H1 (cell line): ENCODE results near the gene METTL21A. TPM values are rescaled to one million over a fixed set of nuclear protein-coding genes. Genes with fewer than 3 reads are reported as not detected.

Experiments
- EP300 ChIP-seq, 2 experiments: IDR thresholded peaks; 1 replicate in 1 of 2; 2 replicates in 1 of 2; pipeline ENCODE4 v1.6.1; 2011 to 2012; ENCODE audit warnings: low read depth in 2 of 2, low read length in 2 of 2, mild to moderate bottlenecking in 2 of 2, borderline replicate concordance in 1 of 2, inconsistent platforms in 1 of 2, moderate library complexity in 1 of 2
- GABPA ChIP-seq: IDR thresholded peaks from 2 replicates; pipeline ENCODE4 v1.6.1; 2011; ENCODE audit warnings: mild to moderate bottlenecking, low read length, moderate library complexity, borderline replicate concordance; ENCODE audit not compliant: insufficient read depth
- KDM5A ChIP-seq: fragments of 200-600 bp; IDR thresholded peaks from 2 replicates; pipeline ENCODE4 v1.7.1; 2012; ENCODE audit warnings: mild to moderate bottlenecking, low read length, inconsistent platforms, mixed read lengths
- RNF2 ChIP-seq: fragments of 200-900, 300-1000 bp; sonication (generic); IDR thresholded peaks from 2 replicates; pipeline ENCODE4 v1.7.1; 2016; ENCODE audit warnings: borderline replicate concordance, low read depth, mild to moderate bottlenecking, antibody characterized with exemption, low read length; ENCODE audit not compliant: poor library complexity, severe bottlenecking; ENCODE audit errors: missing control alignments
- SIRT6 ChIP-seq: IDR thresholded peaks from one replicate; pipeline ENCODE4 v1.7.1; 2012; ENCODE audit warnings: low read length, inconsistent platforms
- SIX5 ChIP-seq: IDR thresholded peaks from 2 replicates; pipeline ENCODE4 v1.6.1; 2011; ENCODE audit warnings: mild to moderate bottlenecking, low read depth, low read length
- SP4 ChIP-seq: IDR thresholded peaks from 2 replicates; pipeline ENCODE4 v1.6.1; 2012; ENCODE audit warnings: low read length, inconsistent platforms
- polyA plus RNA-seq, 7 experiments: library from polyadenylated mRNA; depleted of rRNA in 3 of 7; stranded (reverse) in 5 of 7; unstranded in 2 of 7; fragments of >200 nt in 5 of 7; fragments of 200-250 nt in 2 of 7; gene quantifications; 1 replicate in 5 of 7; 2 replicates in 1 of 7; 4 replicates in 1 of 7; pipeline versions ENCODE4 v1.2.1 to v1.2.3, GENCODE V29; 2011 to 2013; ENCODE audit warnings: missing spikeins in 2 of 7, mixed read lengths in 2 of 7
- total RNA-seq: library from RNA; stranded (reverse); fragmentation: NEBNext Ultra II Directional; extraction: Animal tissue kit (Norgen Biotek cat#: 25700); gene quantifications from 2 replicates; pipeline ENCODE4 v1.2.1, GENCODE V29; 2021
- TF ChIP-seq, protein P1 (sequence below): fragments of 300-600 bp; sonication (generic); IDR thresholded peaks from 2 replicates; pipeline ENCODE4 v1.7.1; 2012; ENCODE audit warnings: low read length, moderate library complexity, mild to moderate bottlenecking, inconsistent platforms; ENCODE audit not compliant: insufficient replicate concordance

The METTL21A gene
- total and polyA plus RNA-seq, 2 of the 8 experiments (the other 6 are each of a cell fraction or from before 2014, with no cell fraction given): 36.2 to 55.0 TPM

DNA sequence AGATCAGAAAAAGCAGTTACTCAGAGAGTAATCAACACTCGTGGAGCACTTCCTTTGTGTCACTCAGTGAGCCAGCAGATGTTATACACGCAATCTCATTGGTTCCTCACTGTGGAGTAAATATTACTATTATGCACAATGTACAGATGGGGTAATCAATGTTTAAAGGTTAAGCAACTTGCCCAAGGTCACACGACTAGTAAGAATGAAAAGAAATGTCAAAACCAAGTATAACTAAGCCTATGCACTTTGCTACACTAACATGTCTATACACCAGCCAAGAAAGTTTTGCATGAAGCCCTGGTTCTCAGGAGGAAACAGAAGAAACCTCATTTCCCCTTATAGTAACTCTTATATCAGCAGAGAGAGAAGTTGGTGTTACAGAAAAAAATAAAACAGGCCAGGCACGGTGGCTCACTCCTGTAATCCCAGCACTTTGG lies 5.4 kb downstream of the METTL21A start (continued):
- TF ChIP-seq, protein P1, sequence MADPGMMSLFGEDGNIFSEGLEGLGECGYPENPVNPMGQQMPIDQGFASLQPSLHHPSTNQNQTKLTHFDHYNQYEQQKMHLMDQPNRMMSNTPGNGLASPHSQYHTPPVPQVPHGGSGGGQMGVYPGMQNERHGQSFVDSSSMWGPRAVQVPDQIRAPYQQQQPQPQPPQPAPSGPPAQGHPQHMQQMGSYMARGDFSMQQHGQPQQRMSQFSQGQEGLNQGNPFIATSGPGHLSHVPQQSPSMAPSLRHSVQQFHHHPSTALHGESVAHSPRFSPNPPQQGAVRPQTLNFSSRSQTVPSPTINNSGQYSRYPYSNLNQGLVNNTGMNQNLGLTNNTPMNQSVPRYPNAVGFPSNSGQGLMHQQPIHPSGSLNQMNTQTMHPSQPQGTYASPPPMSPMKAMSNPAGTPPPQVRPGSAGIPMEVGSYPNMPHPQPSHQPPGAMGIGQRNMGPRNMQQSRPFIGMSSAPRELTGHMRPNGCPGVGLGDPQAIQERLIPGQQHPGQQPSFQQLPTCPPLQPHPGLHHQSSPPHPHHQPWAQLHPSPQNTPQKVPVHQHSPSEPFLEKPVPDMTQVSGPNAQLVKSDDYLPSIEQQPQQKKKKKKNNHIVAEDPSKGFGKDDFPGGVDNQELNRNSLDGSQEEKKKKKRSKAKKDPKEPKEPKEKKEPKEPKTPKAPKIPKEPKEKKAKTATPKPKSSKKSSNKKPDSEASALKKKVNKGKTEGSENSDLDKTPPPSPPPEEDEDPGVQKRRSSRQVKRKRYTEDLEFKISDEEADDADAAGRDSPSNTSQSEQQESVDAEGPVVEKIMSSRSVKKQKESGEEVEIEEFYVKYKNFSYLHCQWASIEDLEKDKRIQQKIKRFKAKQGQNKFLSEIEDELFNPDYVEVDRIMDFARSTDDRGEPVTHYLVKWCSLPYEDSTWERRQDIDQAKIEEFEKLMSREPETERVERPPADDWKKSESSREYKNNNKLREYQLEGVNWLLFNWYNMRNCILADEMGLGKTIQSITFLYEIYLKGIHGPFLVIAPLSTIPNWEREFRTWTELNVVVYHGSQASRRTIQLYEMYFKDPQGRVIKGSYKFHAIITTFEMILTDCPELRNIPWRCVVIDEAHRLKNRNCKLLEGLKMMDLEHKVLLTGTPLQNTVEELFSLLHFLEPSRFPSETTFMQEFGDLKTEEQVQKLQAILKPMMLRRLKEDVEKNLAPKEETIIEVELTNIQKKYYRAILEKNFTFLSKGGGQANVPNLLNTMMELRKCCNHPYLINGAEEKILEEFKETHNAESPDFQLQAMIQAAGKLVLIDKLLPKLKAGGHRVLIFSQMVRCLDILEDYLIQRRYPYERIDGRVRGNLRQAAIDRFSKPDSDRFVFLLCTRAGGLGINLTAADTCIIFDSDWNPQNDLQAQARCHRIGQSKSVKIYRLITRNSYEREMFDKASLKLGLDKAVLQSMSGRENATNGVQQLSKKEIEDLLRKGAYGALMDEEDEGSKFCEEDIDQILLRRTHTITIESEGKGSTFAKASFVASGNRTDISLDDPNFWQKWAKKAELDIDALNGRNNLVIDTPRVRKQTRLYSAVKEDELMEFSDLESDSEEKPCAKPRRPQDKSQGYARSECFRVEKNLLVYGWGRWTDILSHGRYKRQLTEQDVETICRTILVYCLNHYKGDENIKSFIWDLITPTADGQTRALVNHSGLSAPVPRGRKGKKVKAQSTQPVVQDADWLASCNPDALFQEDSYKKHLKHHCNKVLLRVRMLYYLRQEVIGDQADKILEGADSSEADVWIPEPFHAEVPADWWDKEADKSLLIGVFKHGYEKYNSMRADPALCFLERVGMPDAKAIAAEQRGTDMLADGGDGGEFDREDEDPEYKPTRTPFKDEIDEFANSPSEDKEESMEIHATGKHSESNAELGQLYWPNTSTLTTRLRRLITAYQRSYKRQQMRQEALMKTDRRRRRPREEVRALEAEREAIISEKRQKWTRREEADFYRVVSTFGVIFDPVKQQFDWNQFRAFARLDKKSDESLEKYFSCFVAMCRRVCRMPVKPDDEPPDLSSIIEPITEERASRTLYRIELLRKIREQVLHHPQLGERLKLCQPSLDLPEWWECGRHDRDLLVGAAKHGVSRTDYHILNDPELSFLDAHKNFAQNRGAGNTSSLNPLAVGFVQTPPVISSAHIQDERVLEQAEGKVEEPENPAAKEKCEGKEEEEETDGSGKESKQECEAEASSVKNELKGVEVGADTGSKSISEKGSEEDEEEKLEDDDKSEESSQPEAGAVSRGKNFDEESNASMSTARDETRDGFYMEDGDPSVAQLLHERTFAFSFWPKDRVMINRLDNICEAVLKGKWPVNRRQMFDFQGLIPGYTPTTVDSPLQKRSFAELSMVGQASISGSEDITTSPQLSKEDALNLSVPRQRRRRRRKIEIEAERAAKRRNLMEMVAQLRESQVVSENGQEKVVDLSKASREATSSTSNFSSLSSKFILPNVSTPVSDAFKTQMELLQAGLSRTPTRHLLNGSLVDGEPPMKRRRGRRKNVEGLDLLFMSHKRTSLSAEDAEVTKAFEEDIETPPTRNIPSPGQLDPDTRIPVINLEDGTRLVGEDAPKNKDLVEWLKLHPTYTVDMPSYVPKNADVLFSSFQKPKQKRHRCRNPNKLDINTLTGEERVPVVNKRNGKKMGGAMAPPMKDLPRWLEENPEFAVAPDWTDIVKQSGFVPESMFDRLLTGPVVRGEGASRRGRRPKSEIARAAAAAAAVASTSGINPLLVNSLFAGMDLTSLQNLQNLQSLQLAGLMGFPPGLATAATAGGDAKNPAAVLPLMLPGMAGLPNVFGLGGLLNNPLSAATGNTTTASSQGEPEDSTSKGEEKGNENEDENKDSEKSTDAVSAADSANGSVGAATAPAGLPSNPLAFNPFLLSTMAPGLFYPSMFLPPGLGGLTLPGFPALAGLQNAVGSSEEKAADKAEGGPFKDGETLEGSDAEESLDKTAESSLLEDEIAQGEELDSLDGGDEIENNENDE: no peak
- no peak for TF ChIP-seq SIRT6
- no peak for TF ChIP-seq EP300 (IDR thresholded peaks at IDR 0.05; ENCODE audit: borderline replicate concordance in 1 of 2, low read depth in 2 of 2, low read length in 2 of 2)
- no peak for TF ChIP-seq SP4
- TF ChIP-seq SIX5: no peak
- TF ChIP-seq GABPA: no peak
- no peak for TF ChIP-seq RNF2
- TF ChIP-seq KDM5A: no peak
